RWPE1 (cell line): ENCODE measurements around the gene CCDC6.

Experiments used
- CTCF ChIA-PET: fragments of 350-600 bp; sonication (Branson Sonifier 250); formaldehyde crosslinking; extraction: SDS; loops from one replicate; lab custom pipeline; 2021; lab: Yijun Ruan, JAX
- POLR2A ChIA-PET: fragments of 400-600 bp; formaldehyde crosslinking; extraction: SDS; loops from one replicate; lab custom pipeline; 2020; ENCODE audit warnings: antibody characterized with exemption; ENCODE audit not compliant: low non-redundant PET; lab: Yijun Ruan, JAX
- DNase-seq: peaks from one replicate; pipeline ENCODE4 v3.0.0; 2012; ENCODE audit warnings: low spot score
- H3K27ac ChIP-seq: fragments of 450-650 bp; 2 replicates; pipeline ENCODE4 v1.5.1; 2017
- TF ChIP-seq, protein P1 (sequence below): fragments of 450-650 bp; conservative IDR thresholded peaks from 2 replicates; pipeline ENCODE4 v1.5.1; 2017; ENCODE audit warnings: low read depth, mild to moderate bottlenecking

The CCDC6 gene

DNA sequence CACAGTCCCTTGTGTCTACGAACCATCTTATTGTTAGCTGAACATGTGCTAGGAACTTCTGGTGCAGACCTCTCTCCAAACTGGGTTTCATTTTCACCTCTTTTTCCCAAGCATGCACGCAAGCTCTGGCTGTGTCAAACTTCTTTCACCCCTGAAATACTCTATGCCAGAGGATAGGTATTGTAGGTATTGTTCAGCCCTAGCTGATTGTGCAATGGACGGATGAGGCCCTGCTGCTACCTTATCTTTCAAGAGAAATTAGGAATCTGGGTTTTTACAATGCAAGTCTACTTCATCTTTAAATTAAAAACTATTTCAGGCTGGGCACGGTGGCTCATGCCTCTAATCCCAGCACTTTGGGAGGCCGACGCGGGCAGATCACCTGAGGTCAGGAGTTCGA, 124.8 kb downstream of the CCDC6 start:
- no peak for DNase-seq

GRCh38 chr10:59779756-59780533, 126.4 kb downstream of the CCDC6 start:
- no peak for DNase-seq
- CTCF ChIA-PET = interaction anchor here (0.6 kb wide), 2 partner anchors 13 to 828 kb away, joined by 3 to 4 read pairs; no protein-coding TSS in a partner anchor
- H3K27ac ChIP-seq = no peak overlapping the region
- TF ChIP-seq, protein P1, sequence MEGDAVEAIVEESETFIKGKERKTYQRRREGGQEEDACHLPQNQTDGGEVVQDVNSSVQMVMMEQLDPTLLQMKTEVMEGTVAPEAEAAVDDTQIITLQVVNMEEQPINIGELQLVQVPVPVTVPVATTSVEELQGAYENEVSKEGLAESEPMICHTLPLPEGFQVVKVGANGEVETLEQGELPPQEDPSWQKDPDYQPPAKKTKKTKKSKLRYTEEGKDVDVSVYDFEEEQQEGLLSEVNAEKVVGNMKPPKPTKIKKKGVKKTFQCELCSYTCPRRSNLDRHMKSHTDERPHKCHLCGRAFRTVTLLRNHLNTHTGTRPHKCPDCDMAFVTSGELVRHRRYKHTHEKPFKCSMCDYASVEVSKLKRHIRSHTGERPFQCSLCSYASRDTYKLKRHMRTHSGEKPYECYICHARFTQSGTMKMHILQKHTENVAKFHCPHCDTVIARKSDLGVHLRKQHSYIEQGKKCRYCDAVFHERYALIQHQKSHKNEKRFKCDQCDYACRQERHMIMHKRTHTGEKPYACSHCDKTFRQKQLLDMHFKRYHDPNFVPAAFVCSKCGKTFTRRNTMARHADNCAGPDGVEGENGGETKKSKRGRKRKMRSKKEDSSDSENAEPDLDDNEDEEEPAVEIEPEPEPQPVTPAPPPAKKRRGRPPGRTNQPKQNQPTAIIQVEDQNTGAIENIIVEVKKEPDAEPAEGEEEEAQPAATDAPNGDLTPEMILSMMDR = no peak
- POLR2A ChIA-PET = no interaction called here

More for the DNA sequence above, 124.8 kb downstream of the CCDC6 start:
- TF ChIP-seq, protein P1 = no peak
- CTCF ChIA-PET = no interaction called here
- no peak overlapping the region for H3K27ac ChIP-seq
- POLR2A ChIA-PET = no interaction called here

DNA sequence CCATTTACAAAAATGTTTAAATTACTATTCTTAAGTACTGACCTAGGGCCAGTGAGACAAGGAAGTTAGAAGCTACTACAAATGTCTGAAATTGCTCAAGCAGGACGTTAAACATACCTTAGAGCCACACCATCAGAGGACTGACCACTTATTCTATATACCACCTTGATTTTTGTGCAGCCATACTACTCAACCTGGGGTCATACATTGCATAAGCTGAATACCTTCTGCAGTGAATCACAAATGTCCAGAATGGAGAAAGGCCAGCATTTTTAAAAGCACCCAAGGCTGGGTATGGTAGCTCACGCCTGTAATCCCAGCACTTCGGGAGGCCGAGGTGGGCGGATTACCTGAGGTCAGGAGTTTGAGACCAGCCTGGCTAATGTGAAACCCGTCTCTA, 131.9 kb downstream of the CCDC6 start:
- H3K27ac ChIP-seq = no peak overlapping the region
- TF ChIP-seq, protein P1 = no peak
- CTCF ChIA-PET = no interaction called here
- DNase-seq = no peak
- POLR2A ChIA-PET = no interaction called here

DNA sequence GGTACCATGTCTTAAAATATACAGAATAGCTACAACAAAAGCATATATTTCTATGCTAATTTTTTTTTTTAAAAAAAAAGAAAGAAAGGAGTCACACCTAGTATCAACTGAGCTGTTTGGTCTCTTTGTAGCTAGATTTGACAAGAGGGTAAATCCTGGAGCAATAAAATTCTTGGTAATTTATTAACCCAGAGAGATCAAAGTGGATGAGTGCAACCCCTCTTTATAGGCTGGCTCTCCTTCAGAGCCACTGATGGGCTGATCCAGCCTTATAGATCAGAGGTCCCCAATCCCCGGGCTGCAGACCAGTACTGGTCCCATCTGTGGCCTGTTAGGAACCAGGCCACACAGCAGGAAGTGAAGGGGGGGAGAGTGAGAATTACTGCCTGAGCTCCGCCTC, 133.3 kb downstream of the CCDC6 start:
- TF ChIP-seq, protein P1 = no peak
- CTCF ChIA-PET = no interaction called here
- no peak overlapping the region for H3K27ac ChIP-seq
- no peak for DNase-seq
- POLR2A ChIA-PET = no interaction called here

DNA sequence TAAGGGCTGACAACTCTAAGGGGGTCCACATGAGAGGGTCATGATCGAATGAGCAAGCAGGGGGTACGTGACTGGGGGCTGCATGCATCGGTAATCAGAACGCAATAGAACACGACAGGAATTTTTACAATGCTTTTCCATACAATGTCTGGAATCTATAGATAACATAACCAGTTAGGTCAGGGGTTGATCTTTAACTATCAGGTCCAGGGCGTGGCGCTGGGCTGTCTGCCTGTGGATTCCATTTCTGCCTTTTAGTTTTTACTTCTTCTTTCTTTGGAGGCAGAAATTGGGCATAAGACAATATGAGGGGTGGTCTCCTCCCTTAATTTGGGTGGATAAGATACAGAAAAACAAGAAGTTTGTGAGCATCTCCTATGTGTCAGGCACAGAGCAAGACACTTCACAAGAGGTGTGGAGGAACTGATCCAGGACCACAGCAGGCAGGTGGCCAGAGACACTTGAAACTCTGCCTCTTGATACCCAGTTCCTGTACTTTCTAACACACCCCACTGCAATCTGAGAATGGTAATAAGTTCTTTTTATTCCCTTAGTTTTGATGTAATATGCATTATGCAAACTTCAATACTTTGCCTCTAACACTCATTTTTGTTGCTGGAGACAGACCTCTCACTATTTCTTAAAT, 135.1 kb downstream of the CCDC6 start:
- TF ChIP-seq, protein P1 = no peak
- ChIA-PET CTCF (interaction anchor here (0.7 kb wide), 1 partner anchor 145 kb away, joined by 3 read pairs; no protein-coding TSS in a partner anchor), POLR2A (no interaction called here)
- no peak overlapping the region for H3K27ac ChIP-seq
- no peak for DNase-seq

DNA sequence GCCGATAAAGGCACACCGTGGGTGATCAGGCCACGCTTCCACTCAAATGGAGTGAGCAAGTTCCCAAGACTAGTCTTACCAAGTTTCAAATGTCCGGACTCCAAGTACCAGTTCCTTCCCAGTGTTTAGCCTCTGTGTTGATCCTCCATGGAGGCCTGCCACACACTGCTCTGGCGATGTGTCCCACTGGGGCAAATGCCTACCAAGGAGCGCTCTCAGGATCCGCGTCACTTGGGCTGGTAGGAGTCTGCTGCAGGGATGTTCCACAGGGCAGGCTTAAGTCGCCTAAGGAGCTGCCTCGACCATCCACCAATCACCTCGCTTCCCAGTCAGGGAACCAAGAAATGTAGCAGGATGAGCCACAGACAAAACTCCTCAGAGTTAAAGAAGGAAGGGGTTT, 135.7 kb downstream of the CCDC6 start:
- TF ChIP-seq, protein P1 = no peak
- POLR2A ChIA-PET = no interaction called here

More for the DNA sequence above, 135.7 kb downstream of the CCDC6 start:
- no peak for DNase-seq
- CTCF ChIA-PET = no interaction called here
- H3K27ac ChIP-seq = no peak overlapping the region
